Ovary (tissue), 3 donors: ENCODE results near the gene ADGRD1.

Experiments used
- CTCF ChIP-seq, 3 donors: fragments of 450-650 bp in 2 of 3; fragments of 200-600 bp in 1 of 3; IDR thresholded peaks; one replicate each; pipeline versions ENCODE4 v1.5.1 to v1.8.0; 2016 to 2022; ENCODE audit warnings: antibody characterized with exemption in 3 of 3, mild to moderate bottlenecking in 1 of 3
- EP300 ChIP-seq: sonication (generic); formaldehyde crosslinking; IDR thresholded peaks from one replicate; pipeline ENCODE4 v1.6.1; 2017; ENCODE audit warnings: antibody characterized with exemption
- POLR2A ChIP-seq: fragments of 450-650 bp; IDR thresholded peaks from one replicate; pipeline ENCODE4 v1.6.1; 2017; ENCODE audit warnings: antibody characterized with exemption, mild to moderate bottlenecking, moderate library complexity
- donor health status: DM: no; HTN: no; CAD: no.

GRCh38 chr12:131003716-131004045 is 50.0 kb downstream of the ADGRD1 start:
- TF ChIP-seq CTCF (IDR thresholded peaks at IDR 0.05) (no peak), POLR2A (no peak), EP300 (no peak)
